ENCODE measurements around the gene PPP1R10. TPM values are rescaled to one million over a fixed set of nuclear protein-coding genes. Genes with fewer than 3 reads are reported as not detected.
"Not testable (repeated sequence)": the region's sequence is repeated elsewhere in the genome, so short reads cannot be mapped to it uniquely, and the experiment has no call there.

Gene PPP1R10
- total RNA-seq: 82.1 and 87.6 TPM in 2 replicates
- long read RNA-seq, partial matches to known transcripts: 123 of 136 reads
- long read RNA-seq, other reads (novel, unspliced or antisense): 13 of 136 reads

GRCh38 chr6:30616811-30617564, at the start of gene PPP1R10:
Gene PPP1R10, minus strand, starts transcription at chr6:30617243. Its CDS starts 7,299 bp downstream, at chr6:30609944.
- TF ChIP-seq CTCF (IDR thresholded peaks at IDR 0.05): no peak
- peak within 1 kb of the TSS; percentile 97 for H3K4me3 Mint-ChIP-seq (ENCODE audit: unreplicated experiment)
- peaks cover 36% of the 10 kb centered on the region for H3K4me1 Mint-ChIP-seq (ENCODE audit: unreplicated experiment)
- H3K36me3 Mint-ChIP-seq (ENCODE audit: unreplicated experiment): peaks cover 29% of the 10 kb centered on the region
- no peaks in the 10 kb centered on the region for H3K27me3 Mint-ChIP-seq (ENCODE audit: unreplicated experiment)
- peak; percentile 99 for DNase-seq (ENCODE audit: extremely low spot score, unreplicated experiment)
- peak within 1 kb of the TSS; percentile 100 for H3K27ac Mint-ChIP-seq (ENCODE audit: unreplicated experiment)
- H3K9me3 Mint-ChIP-seq (ENCODE audit: unreplicated experiment): no peaks in the 10 kb centered on the region

DNA sequence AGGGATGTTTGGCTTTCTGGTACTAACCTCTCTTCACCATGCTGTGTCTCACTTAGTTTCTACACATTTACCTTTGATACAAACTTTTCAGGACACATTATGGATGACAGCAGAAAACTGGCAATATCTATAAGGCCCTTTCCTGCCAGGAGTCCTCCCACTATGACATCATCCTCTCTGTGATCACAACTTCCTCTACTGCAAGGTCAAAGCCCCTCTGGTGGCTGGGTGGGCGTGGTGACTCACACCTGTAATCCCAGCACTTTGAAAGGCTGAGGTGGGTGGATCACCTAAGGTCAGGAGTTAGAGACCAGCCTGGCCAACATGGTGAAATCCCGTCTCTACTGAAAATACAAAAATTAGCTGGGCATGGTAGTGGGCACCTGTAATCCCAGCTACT, 49.3 kb upstream of the PPP1R10 start:
- not testable (repeated sequence) for DNase-seq (ENCODE audit: extremely low spot score, unreplicated experiment); H3K27me3 Mint-ChIP-seq (ENCODE audit: unreplicated experiment); H3K27ac Mint-ChIP-seq (ENCODE audit: unreplicated experiment); H3K9me3 Mint-ChIP-seq (ENCODE audit: unreplicated experiment); H3K4me3 Mint-ChIP-seq (ENCODE audit: unreplicated experiment); H3K4me1 Mint-ChIP-seq (ENCODE audit: unreplicated experiment)
- peaks cover 49% of the 10 kb centered on the region for H3K36me3 Mint-ChIP-seq (ENCODE audit: unreplicated experiment)

GRCh38 chr6:30664994-30665767, 48.1 kb upstream of the PPP1R10 start:
- no peak overlapping the region for H3K4me3 Mint-ChIP-seq (ENCODE audit: unreplicated experiment)
- no peaks in the 10 kb centered on the region for H3K27me3 Mint-ChIP-seq (ENCODE audit: unreplicated experiment)
- no peak for DNase-seq (ENCODE audit: extremely low spot score, unreplicated experiment)
- no peak for TF ChIP-seq CTCF (IDR thresholded peaks at IDR 0.05)
- H3K27ac Mint-ChIP-seq (ENCODE audit: unreplicated experiment): no peak overlapping the region
- peaks cover 44% of the 10 kb centered on the region for H3K36me3 Mint-ChIP-seq (ENCODE audit: unreplicated experiment)
- no peaks in the 10 kb centered on the region for H3K9me3 Mint-ChIP-seq (ENCODE audit: unreplicated experiment)
- H3K4me1 Mint-ChIP-seq (ENCODE audit: unreplicated experiment): no peaks in the 10 kb centered on the region

DNA sequence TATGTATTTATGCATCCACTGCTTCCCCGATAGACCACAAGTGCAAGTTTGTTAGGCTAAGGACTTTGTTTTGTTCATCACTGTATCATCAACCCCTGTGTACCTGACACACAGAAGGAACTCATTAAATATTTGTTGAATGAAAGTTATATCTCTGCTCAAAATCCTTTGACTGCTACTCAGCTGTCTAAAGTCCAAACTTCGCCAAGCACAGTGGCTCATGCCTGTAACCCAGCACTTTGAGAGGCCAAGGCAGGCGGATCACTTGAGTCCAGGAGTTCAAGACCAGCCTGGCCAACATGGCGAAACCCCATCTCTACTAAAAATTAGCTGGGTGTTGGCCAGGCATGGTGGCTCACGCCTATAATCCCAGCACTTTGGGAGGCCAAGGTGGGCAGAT, 40.9 kb upstream of the PPP1R10 start:
- not testable (repeated sequence) for H3K27ac Mint-ChIP-seq (ENCODE audit: unreplicated experiment); H3K9me3 Mint-ChIP-seq (ENCODE audit: unreplicated experiment); H3K4me3 Mint-ChIP-seq (ENCODE audit: unreplicated experiment); H3K27me3 Mint-ChIP-seq (ENCODE audit: unreplicated experiment); DNase-seq (ENCODE audit: extremely low spot score, unreplicated experiment); H3K4me1 Mint-ChIP-seq (ENCODE audit: unreplicated experiment)
- peaks cover 58% of the 10 kb centered on the region for H3K36me3 Mint-ChIP-seq (ENCODE audit: unreplicated experiment)

- H3K4me1 Mint-ChIP-seq (ENCODE audit: unreplicated experiment): no peaks in the 10 kb centered on the region
- no peaks in the 10 kb centered on the region for H3K9me3 Mint-ChIP-seq (ENCODE audit: unreplicated experiment)
- TF ChIP-seq CTCF (IDR thresholded peaks at IDR 0.05): no peak
- H3K4me3 Mint-ChIP-seq (ENCODE audit: unreplicated experiment): no peak overlapping the region
- no peak for DNase-seq (ENCODE audit: extremely low spot score, unreplicated experiment)
- H3K27me3 Mint-ChIP-seq (ENCODE audit: unreplicated experiment): no peaks in the 10 kb centered on the region
- no peak overlapping the region for H3K27ac Mint-ChIP-seq (ENCODE audit: unreplicated experiment)
- peaks cover 58% of the 10 kb centered on the region for H3K36me3 Mint-ChIP-seq (ENCODE audit: unreplicated experiment)
These were observed 40.4 kb upstream of the PPP1R10 start for GRCh38 chr6:30657454-30657853.

DNA sequence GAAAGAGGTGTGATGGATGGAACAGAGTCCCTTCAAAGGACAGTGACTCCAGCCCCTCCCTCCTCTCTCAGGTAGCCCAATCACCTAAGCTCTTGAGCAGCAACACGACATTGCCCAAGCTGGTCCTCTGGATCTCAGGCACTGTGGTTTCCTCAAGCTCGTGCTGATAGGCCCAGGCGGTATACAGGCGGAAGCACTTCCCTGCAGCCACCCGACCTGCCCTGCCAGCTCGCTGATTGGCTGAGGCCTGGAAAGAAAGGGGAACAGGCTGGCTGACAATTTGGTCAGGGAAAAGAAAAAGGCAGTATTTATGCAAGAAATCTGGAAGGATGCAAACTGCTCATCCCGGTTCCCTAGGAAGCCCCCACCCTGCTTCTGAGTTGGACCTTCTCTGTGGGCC, 39.5 kb upstream of the PPP1R10 start:
- H3K27ac Mint-ChIP-seq (ENCODE audit: unreplicated experiment): peak overlapping the region; percentile 18
- H3K9me3 Mint-ChIP-seq (ENCODE audit: unreplicated experiment): no peaks in the 10 kb centered on the region
- peaks cover 56% of the 10 kb centered on the region for H3K36me3 Mint-ChIP-seq (ENCODE audit: unreplicated experiment)
- DNase-seq (ENCODE audit: extremely low spot score, unreplicated experiment): no peak
- no peaks in the 10 kb centered on the region for H3K27me3 Mint-ChIP-seq (ENCODE audit: unreplicated experiment)
- no peak for TF ChIP-seq CTCF (IDR thresholded peaks at IDR 0.05)
- H3K4me1 Mint-ChIP-seq (ENCODE audit: unreplicated experiment): no peaks in the 10 kb centered on the region
- no peak overlapping the region for H3K4me3 Mint-ChIP-seq (ENCODE audit: unreplicated experiment)
